Epithelial cell of proximal tubule (primary cell): ENCODE measurements around the gene MDM2. TPM values are rescaled to one million over a fixed set of nuclear protein-coding genes. Genes with fewer than 3 reads are reported as not detected.

ENCODE experiments used
- DNase-seq: peaks from one replicate; pipeline ENCODE4 v3.0.0-alpha.2; 2011; ENCODE audit warnings: low read depth
- H3K4me3 ChIP-seq: 2 replicates; pipeline ENCODE4 v1.5.1; 2011; ENCODE audit warnings: low read depth, mild to moderate bottlenecking, low read length
- CTCF ChIP-seq: conservative IDR thresholded peaks from 2 replicates; pipeline ENCODE4 v1.5.1; 2012; ENCODE audit warnings: low read depth, mild to moderate bottlenecking, low read length
- total RNA-seq: library from RNA; depleted of rRNA; stranded (reverse); fragments of >200 nt; gene quantifications from 2 replicates; pipeline ENCODE4 v1.2.3, GENCODE V29; 2015

Gene MDM2
- total RNA-seq, 1 donor from 2014 or later, result 129 TPM

- TF ChIP-seq CTCF, result no peak
- H3K4me3 ChIP-seq, result no peak overlapping the region
- no peak for DNase-seq
These were observed 22.6 kb upstream of the MDM2 start for GRCh38 chr12:68785358-68785757.

- no peak for DNase-seq
- H3K4me3 ChIP-seq, result no peak overlapping the region
- TF ChIP-seq CTCF, result no peak
These were observed 22.2 kb upstream of the MDM2 start for GRCh38 chr12:68785823-68786222.

GRCh38 chr12:68786929-68787328 is 21.0 kb upstream of the MDM2 start:
- H3K4me3 ChIP-seq, result no peak overlapping the region
- no peak for DNase-seq
- TF ChIP-seq CTCF, result no peak

GRCh38 chr12:68788554-68789143 is 19.3 kb upstream of the MDM2 start:
- DNase-seq, result no peak
- no peak overlapping the region for H3K4me3 ChIP-seq
- TF ChIP-seq CTCF, result no peak

- DNase-seq, result no peak
- no peak for TF ChIP-seq CTCF
- H3K4me3 ChIP-seq, result no peak overlapping the region
These were observed 18.7 kb upstream of the MDM2 start for GRCh38 chr12:68789144-68789878.

GRCh38 chr12:68790081-68790951 is 17.7 kb upstream of the MDM2 start:
- TF ChIP-seq CTCF, result no peak
- no peak for DNase-seq
- no peak overlapping the region for H3K4me3 ChIP-seq
